Measurements from ENCODE around the gene UST. TPM values are rescaled to one million over a fixed set of nuclear protein-coding genes. Genes with fewer than 3 reads are reported as not detected.

The UST gene
- total and polyA plus RNA-seq, 2 donors (not counting 1 experiment from before 2014, with no cell fraction given), result 7.3 to 16.9 TPM

DNA sequence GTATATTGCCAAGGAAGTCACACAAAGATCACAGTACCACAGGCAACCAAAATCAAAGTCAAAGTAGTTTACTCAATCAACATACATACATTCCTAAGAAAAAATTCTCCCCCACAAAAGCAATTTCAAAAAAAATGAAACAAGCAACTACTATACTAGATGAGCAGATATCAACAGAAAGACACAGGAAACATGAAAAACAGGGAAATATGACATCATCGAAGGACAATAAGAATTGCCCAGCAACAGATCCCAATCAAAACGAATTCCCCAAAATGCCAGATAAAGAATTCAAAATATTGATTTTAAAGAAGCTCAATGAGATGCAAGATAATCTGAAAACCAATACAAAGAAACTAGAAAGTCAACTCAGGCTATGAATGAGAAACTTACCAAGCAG, 351.0 kb downstream of the UST start:
- TF ChIP-seq EZH2 (IDR thresholded peaks at IDR 0.05; ENCODE audit: borderline replicate concordance, insufficient read depth, low read depth, low read length, poor library complexity, severe bottlenecking), result no peak
- TF ChIP-seq, protein P1, sequence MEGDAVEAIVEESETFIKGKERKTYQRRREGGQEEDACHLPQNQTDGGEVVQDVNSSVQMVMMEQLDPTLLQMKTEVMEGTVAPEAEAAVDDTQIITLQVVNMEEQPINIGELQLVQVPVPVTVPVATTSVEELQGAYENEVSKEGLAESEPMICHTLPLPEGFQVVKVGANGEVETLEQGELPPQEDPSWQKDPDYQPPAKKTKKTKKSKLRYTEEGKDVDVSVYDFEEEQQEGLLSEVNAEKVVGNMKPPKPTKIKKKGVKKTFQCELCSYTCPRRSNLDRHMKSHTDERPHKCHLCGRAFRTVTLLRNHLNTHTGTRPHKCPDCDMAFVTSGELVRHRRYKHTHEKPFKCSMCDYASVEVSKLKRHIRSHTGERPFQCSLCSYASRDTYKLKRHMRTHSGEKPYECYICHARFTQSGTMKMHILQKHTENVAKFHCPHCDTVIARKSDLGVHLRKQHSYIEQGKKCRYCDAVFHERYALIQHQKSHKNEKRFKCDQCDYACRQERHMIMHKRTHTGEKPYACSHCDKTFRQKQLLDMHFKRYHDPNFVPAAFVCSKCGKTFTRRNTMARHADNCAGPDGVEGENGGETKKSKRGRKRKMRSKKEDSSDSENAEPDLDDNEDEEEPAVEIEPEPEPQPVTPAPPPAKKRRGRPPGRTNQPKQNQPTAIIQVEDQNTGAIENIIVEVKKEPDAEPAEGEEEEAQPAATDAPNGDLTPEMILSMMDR (IDR thresholded peaks at IDR 0.05), result no peak
- ChIA-PET CTCF (interaction anchor here (3.0 kb wide), 1 partner anchor 15 kb away, joined by 13 read pairs; no protein-coding TSS in a partner anchor), POLR2A (no interaction called here)
- DNase-seq, result no peak
- Histone ChIP-seq H3K36me3 (replicated peaks in 1 of 2; ENCODE audit: control extremely low read depth in 1 of 2, control insufficient read depth in 1 of 2, extremely low read depth in 1 of 2, insufficient read depth in 2 of 2, low read length in 1 of 2) (no peaks in the 10 kb centered on the region), H4K20me1 (ENCODE audit: control insufficient read depth, insufficient read depth, low read length, poor library complexity, severe bottlenecking) (no peaks in the 10 kb centered on the region), H3K79me2 (ENCODE audit: control insufficient read depth, insufficient read depth, low read length) (no peaks in the 10 kb centered on the region), H3K4me3 (ENCODE audit: control extremely low read depth in 1 of 5, extremely low read depth in 1 of 5, insufficient read depth in 1 of 5, low read depth in 2 of 5, low read length in 4 of 5) (no peak overlapping the region), H3K4me1 (ENCODE audit: control insufficient read depth in 2 of 2, insufficient read depth in 2 of 2, low read length in 2 of 2) (no peaks in the 10 kb centered on the region), H3K9ac (ENCODE audit: low read length) (no peak overlapping the region), H2AFZ (ENCODE audit: insufficient read depth, low read depth, low read length, poor library complexity, severe bottlenecking) (no peak overlapping the region), H3K27ac (ENCODE audit: low read length in 2 of 2) (no peak overlapping the region), H3K27me3 (replicated peaks in 1 of 4; ENCODE audit: control extremely low read depth in 1 of 4, control insufficient read depth in 3 of 4, insufficient read depth in 4 of 4, low read length in 3 of 4) (no peaks in the 10 kb centered on the region), H3K9me3 (ENCODE audit: control extremely low read depth in 1 of 3, control insufficient read depth in 2 of 3, insufficient read depth in 1 of 3, low read length in 2 of 3) (peaks cover 1 to 20% (median 6%) of the 10 kb centered on the region in 3 donors), H3K4me2 (replicated peaks; ENCODE audit: low read depth, low read length, poor library complexity, severe bottlenecking) (no peak overlapping the region)
- intact Hi-C loops (cut with micrococcal nuclease), result no loop called here
- ATAC-seq (ENCODE audit: low read depth), result no peak
- H3K4me3 Mint-ChIP-seq, result no peak overlapping the region
- WGBS (ENCODE audit: insufficient coverage), result no CpG with 5 or more reads among the region's 2 CpGs
- H3K27me3 Mint-ChIP-seq, result no peaks in the 10 kb centered on the region
- H3K27ac Mint-ChIP-seq, result no peak overlapping the region
- no peaks in the 10 kb centered on the region for H3K4me1 Mint-ChIP-seq
- H3K9me3 Mint-ChIP-seq (ENCODE audit: insufficient read depth), result peaks cover 8% of the 10 kb centered on the region

DNA sequence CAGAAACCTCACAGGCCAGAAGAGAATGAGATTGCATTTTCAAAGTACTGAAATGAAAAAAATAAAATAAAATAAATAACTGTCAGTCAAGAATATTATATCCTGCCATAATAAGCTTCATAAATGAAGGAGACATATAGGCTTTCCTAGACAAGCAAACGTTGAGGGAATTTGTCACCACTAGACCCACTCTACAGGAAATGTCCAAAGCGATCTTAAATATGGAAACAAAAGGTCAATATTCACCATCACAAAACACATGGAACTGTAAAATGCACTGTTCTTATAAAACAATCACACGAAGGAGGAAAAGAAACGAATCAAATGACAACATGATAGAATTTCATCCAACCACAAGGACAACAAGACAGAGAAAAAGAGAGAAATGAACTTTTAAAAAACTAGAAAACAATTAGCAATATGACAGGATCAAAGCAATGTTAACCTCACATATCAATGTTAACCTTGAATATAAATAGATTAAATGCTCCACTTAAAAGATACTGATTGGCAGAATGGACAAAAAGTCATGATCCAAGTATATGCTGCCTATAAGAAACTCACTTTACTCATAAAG, 352.0 kb downstream of the UST start:
- Mint-ChIP-seq H3K27ac (no peak overlapping the region), H3K4me1 (no peaks in the 10 kb centered on the region), H3K27me3 (no peaks in the 10 kb centered on the region), H3K4me3 (no peak overlapping the region), H3K9me3 (ENCODE audit: insufficient read depth) (peaks cover 8% of the 10 kb centered on the region)
- POLR2A ChIA-PET, result no interaction called here
- DNase-seq (no peak), ATAC-seq (ENCODE audit: low read depth) (no peak)
- Histone ChIP-seq H3K27ac (ENCODE audit: low read length in 2 of 2) (no peak overlapping the region), H3K9me3 (ENCODE audit: control extremely low read depth in 1 of 3, control insufficient read depth in 2 of 3, insufficient read depth in 1 of 3, low read length in 2 of 3) (peaks cover 1 to 20% (median 6%) of the 10 kb centered on the region in 3 donors), H3K4me3 (ENCODE audit: control extremely low read depth in 1 of 5, extremely low read depth in 1 of 5, insufficient read depth in 1 of 5, low read depth in 2 of 5, low read length in 4 of 5) (no peak overlapping the region), H3K4me1 (ENCODE audit: control insufficient read depth in 2 of 2, insufficient read depth in 2 of 2, low read length in 2 of 2) (no peaks in the 10 kb centered on the region), H3K27me3 (replicated peaks in 1 of 4; ENCODE audit: control extremely low read depth in 1 of 4, control insufficient read depth in 3 of 4, insufficient read depth in 4 of 4, low read length in 3 of 4) (no peaks in the 10 kb centered on the region), H4K20me1 (ENCODE audit: control insufficient read depth, insufficient read depth, low read length, poor library complexity, severe bottlenecking) (no peaks in the 10 kb centered on the region), H3K4me2 (replicated peaks; ENCODE audit: low read depth, low read length, poor library complexity, severe bottlenecking) (no peak overlapping the region), H3K36me3 (replicated peaks in 1 of 2; ENCODE audit: control extremely low read depth in 1 of 2, control insufficient read depth in 1 of 2, extremely low read depth in 1 of 2, insufficient read depth in 2 of 2, low read length in 1 of 2) (no peaks in the 10 kb centered on the region), H3K9ac (ENCODE audit: low read length) (no peak overlapping the region), H3K79me2 (ENCODE audit: control insufficient read depth, insufficient read depth, low read length) (no peaks in the 10 kb centered on the region), H2AFZ (ENCODE audit: insufficient read depth, low read depth, low read length, poor library complexity, severe bottlenecking) (no peak overlapping the region)
- no peak for TF ChIP-seq EZH2 (IDR thresholded peaks at IDR 0.05; ENCODE audit: borderline replicate concordance, insufficient read depth, low read depth, low read length, poor library complexity, severe bottlenecking)
- TF ChIP-seq, protein P1 (IDR thresholded peaks at IDR 0.05), result no peak
- 86% methylated on average over 1 of the region's 4 CpGs for WGBS (ENCODE audit: insufficient coverage)
- intact Hi-C loops (cut with micrococcal nuclease), result no loop called here
- CTCF ChIA-PET, result no interaction called here
